ENCODE measurements around the gene OGG1.

Gene OGG1

GRCh38 chr3:9786209-9786739 lies 36.5 kb downstream of the OGG1 start:
- DNase-seq (ENCODE audit: low read depth), result no peak

- DNase-seq (ENCODE audit: low read depth), result no peak
Measured at GRCh38 chr3:9786825-9787669, 37.3 kb downstream of the OGG1 start.

DNA sequence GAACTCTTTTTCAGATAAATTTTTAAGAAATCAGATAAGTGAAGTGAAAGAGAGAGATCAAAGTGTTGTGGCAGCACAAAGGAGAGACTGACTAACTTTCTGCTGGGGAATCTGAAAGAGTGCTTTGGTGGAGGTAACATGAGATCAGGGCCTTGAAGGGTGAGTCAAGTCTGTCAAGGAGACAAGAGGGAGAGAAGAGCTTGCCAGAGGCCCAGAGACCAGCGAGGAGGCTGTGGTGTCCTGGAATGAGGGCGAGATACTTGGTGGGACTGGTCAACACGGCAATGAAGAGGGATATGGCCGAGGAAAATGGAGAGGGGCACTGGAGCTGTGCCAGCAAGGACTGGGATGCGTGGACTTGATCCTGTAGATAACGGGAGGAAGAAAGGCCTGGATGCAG lies 38.0 kb downstream of the OGG1 start:
- no peak for DNase-seq (ENCODE audit: low read depth)

- no peak for DNase-seq (ENCODE audit: low read depth)
Measured at GRCh38 chr3:9791127-9791526, 41.4 kb downstream of the OGG1 start.

- DNase-seq (ENCODE audit: low read depth), result no peak
Measured at GRCh38 chr3:9791790-9792404, 42.1 kb downstream of the OGG1 start.

- DNase-seq (ENCODE audit: low read depth), result peak; percentile 88
Measured at GRCh38 chr3:9792405-9793160, 42.8 kb downstream of the OGG1 start, which contains the start of the genes ARPC4 and TADA3. ARPC4 (plus strand) TSS chr3:9793082; CDS start chr3:9793122, 40 bp downstream. TADA3 (minus strand) TSS chr3:9792473; CDS start chr3:9791466, 1,007 bp downstream.

- DNase-seq (ENCODE audit: low read depth), result no peak
Measured at GRCh38 chr3:9793161-9793781, 43.5 kb downstream of the OGG1 start.

DNA sequence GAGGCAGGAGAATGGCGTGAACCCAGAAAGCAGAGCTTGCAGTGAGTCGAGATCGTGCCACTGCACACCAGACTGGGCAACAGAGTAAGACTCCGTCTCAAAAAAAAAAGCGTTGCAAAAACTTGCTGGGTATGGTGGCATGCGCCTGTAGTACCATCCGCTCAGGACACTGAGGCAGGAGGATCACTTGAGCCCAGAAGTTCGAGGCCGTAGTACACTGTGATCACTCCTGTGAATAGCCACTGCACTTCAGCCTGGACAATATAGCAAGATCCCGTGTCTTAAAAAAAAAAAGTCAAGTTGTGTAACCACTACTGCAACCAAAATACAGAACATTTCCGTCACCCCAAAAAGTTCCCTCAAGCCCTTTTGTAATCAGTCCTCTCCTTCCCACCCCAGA lies 44.6 kb downstream of the OGG1 start:
- DNase-seq (ENCODE audit: low read depth), result no peak

GRCh38 chr3:9795207-9795606 lies 45.5 kb downstream of the OGG1 start:
- DNase-seq (ENCODE audit: low read depth), result no peak

- DNase-seq (ENCODE audit: low read depth), result no peak
Measured at GRCh38 chr3:9797196-9797945, 47.6 kb downstream of the OGG1 start.

GRCh38 chr3:9800529-9800928 lies 50.8 kb downstream of the OGG1 start:
- no peak for DNase-seq (ENCODE audit: low read depth)

GRCh38 chr3:9803494-9803893 lies 53.7 kb downstream of the OGG1 start:
- DNase-seq (ENCODE audit: low read depth), result no peak

DNA sequence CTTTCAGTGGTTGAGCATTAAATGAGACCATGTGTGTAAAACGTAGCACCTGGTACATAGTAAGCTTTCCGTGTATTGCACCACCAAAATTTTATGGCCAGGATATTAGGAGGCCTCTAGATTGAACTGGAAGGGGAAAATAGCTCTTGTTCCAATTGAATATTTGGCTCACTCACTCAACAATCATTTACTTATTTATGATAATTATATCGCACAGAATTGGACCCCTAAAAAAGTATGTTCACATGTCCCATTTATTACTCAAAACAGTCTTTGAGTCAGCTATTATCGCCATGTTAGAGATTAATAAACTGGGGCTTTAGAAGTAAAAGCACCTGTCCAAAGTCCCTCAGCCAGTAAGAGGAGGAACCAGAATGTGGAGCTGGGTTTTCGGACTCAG lies 55.2 kb downstream of the OGG1 start:
- DNase-seq (ENCODE audit: low read depth), result no peak

DNA sequence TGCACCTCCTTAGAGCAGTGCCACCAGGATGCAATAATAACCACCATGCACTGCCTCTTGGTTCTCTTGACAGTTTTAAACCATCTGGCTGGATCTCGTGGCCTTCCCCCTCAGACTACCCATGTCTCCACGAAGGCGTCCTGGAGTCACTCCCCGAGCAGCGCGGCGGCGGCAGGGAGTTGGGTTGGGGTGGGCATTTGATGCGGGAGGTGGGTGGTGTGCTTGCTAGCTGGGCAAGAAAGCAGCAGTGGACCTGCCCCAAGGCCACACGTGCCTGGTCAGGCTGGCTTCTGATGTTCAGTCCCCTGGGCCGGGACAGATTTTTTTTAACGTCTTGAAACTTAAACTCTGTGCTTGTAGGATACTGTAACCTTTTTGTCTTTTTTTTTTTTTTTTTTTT lies 56.4 kb downstream of the OGG1 start:
- DNase-seq (ENCODE audit: low read depth), result no peak

Data from stimulated activated CD8-positive, alpha-beta memory T cell treated with anti-CD3 and anti-CD28 coated beads, Interleukin-12 subunit alpha, Interleukin-12 subunit beta, amount 100 ng/mL, for 1 hour (primary cell).